A172 (cell line): Measurements from ENCODE around the gene AGO3. TPM values are rescaled to one million over a fixed set of nuclear protein-coding genes. Genes with fewer than 3 reads are reported as not detected.

Experiments
- DNase-seq: peaks from one replicate; pipeline ENCODE4 v3.0.0-alpha.2; 2015; ENCODE audit warnings: low spot score
- total RNA-seq: library from RNA; depleted of rRNA; stranded (reverse); fragments of >200 nt; shearing (Covaris generic); gene quantifications from 2 replicates; pipeline ENCODE4 v1.2.3, GENCODE V29; 2014

AGO3 gene
- total RNA-seq, 1 experiment from 2014 or later, result 10.4 TPM

DNA sequence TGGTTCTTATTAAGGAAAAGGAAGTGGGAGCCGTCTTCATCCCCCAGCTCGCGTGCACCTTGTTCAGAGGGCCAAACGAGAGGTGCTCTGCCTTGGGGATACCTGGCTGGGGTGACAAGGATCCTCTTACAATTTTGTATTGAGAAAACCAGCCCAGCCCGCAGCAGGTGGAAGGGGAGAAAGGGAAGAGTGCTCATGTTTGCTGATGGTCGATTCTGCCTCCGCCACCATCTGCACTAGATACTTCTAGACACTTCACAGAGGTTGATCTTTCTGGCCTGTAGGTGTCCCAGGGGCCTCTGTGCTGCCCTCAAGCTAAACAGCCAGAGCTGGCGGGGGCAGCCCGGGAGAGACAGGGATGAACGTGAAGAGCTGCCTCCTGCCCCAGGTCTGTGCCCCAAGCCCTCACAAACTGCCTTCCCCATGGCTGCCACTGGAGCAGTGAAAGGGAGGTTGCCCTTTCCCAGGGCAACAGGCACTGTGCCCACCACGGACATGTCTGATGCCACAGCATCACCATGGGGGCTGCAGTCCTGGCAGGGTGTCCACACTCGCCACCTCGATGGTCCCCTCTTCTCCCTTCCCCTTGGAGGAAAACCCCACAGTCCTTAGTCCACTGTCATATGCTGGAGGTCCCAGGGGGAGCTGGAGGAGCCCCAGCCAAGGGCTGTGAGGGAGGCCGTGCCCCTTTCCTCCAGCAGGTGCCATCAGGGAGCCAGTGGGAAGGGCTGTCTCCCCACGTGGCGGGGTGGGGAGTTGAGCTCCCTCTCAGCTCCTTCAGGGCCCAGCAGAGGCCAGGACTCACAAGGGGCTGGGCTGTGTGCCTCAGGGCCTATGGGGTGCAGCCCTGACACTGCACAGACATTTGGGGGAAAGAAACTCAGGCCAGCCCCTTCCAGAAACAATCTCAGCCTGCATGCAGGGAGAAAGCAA lies 165.9 kb downstream of the AGO3 start:
- peak; percentile 21 for DNase-seq

DNA sequence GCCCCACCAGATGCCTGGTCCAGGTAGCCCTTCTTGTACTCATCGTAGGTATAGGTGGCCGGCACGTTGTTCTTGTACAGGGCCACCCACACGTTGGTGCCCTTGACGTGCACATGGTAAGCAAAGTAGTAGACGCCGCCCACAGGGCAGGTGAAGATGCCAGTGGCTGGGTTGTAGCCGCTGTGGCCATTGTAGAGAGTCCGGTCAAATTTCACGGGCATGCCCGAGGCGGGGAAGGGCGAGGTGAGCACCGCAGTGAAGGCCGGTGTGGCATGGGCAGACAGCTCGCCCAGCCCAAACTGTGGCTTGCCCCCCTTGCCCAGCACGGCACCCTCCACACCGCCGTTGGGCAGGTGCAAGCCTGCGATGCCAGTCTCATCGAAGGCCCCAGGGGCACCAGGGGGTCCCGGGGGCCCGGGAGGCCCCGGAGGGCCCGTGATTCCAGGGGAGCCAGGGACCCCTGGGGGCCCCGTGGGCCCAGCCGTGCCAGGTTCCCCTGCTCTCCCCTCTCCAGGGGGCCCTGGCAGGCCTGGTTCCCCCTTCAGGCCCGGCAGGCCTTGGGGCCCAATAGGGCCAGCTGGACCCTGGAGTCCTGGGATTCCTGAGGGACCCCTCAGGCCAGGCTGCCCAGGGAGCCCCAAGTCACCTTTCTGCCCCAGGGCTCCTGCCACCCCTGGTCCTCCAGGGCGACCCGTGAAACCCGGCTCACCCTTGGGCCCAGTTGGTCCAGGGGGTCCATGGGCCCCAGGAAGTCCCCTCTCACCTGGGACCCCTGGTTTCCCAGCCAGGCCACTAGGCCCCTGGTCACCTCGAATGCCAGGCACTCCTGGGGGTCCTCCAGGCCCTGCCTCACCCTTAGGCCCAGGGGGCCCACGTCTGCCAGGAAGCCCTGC lies 167.0 kb downstream of the AGO3 start:
- DNase-seq, result no peak

DNA sequence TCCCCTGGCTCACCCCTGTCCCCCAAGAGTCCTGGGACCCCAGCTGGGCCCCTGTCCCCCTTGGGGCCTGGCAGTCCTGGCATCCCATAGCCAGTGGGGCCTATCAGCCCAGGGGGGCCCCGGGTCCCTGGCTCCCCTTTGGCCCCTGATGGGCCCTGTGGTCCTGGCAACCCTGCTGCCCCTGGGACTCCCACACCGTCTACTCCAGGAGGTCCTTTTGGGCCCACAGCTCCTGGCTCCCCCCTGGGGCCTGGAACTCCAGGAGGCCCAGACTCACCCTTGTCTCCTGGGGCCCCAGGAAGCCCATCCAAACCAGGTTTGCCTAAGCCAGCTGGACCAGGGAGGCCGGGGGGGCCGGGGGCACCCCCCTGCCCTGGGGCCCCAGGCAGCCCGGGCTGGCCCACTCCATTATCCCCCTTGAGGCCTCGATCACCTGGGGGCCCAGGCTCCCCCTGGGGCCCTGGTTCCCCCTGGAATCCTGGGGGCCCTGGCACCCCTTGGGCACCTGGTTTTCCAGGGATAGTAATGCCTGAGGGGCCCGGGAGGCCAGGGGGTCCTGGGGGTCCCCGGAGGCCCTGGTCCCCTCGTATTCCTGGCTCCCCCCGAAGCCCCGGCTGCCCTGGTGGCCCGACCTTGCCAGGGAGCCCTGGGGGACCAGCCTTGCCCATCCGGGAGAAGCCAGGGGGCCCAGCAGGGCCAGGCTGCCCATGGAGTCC lies 167.9 kb downstream of the AGO3 start:
- DNase-seq, result no peak

DNA sequence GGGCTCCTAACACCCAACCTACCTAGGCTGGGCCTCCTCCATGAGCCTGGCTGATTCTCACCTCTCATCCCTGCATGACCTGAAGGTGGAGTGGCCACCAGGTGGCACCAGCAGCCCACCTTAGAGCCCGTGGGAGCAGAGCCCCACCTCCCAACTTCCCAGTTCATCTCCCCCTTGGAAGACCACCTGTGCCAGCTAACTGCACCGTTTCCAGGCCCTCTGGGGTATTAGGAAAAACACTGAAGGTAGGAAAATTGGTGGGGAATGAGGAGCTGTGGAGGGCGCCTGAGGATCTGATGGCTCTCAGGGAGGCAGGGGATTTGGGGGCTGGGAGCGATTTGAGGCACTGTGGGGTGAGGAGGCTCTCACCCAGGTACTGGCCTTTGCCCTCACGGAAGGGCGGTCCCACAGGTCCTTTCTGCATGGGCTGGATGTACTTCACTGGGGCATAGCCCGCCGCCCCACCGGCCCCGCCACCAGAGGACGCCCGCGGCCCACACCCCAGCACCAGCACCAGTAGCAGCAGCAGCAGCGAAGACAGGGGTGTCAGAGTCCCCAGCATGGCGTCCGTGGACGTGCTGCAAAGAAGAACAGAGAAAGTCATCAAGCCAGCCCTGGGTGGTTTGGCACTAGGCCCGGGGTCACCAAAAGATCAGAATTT lies 168.9 kb downstream of the AGO3 start:
- DNase-seq, result peak; percentile 57

DNA sequence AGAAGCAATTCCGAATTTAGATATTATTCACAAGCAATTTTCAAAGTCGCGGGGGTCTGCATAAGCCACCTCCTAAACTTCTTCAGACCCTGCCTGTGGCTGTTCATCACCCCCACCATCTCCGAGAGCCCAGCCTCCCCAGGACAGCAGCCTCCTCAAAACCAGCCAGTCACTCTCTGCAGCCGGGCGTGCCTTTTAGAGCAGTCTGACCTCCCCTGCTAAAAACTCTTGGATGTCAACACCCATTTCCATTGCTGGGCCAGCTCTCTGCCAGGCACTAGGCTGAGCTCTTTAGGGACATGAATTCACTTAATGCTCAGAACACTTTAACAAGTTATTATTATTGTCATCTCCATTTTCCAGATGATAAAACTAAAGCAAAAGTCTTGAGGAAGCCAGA lies 169.5 kb downstream of the AGO3 start:
- DNase-seq, result no peak

DNA sequence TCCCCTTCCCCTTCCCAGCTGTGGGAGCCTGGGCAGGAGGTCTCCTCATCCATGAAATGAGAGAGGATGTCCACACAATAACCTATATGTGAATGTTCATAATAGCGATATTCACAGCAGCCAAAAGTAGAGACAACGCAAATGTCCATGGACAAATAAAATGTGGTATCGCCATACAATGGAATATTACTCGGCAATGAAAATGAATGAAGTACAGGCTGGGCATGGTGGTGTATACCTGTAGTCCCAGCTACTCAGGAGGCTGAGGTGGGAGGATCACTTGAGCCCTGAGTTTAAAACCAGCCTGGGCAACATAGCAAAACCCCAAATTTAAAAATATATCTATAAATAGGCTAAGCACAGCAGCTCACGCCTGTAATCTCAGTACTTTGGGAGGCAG lies 170.6 kb downstream of the AGO3 start:
- DNase-seq, result no peak

DNA sequence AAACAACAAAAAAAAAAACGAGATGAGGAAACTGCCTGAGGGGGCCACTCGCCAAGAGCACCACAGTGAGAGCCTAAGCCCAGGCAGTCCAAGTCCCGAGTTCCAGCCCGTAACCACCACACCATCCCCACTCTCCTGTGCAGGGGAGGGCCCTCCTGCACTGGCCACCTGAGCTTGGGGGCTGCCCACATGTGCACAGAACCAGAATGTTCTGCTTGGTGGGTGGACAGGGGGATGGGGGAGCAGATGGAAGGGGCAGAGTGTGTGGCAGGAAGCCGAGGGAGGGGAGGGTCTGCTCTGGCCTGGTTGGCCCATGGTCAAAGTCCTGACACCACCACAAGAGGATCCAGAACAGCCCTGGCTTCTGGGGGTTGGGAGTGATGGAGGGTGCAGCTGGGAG lies 175.4 kb downstream of the AGO3 start:
- no peak for DNase-seq

DNA sequence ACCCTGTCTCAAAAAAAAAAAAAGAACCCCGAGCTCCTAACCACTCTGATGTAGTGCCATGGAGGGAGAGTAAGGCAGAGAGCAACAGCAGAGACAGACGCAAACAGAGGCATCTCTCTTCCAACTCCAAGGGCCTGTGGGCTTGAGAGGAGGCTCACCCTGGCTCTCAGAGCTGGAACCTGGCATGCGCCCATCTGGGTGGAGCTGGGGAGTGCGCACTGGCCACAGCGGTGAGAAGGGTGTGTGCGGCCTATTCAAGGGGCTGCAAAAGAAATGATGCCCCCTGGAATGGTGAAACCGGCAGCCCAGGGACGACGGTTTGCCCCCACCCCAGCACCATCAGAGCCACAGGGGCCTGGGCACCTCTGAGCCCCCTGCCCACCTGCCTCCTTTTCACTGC lies 176.5 kb downstream of the AGO3 start:
- no peak for DNase-seq

DNA sequence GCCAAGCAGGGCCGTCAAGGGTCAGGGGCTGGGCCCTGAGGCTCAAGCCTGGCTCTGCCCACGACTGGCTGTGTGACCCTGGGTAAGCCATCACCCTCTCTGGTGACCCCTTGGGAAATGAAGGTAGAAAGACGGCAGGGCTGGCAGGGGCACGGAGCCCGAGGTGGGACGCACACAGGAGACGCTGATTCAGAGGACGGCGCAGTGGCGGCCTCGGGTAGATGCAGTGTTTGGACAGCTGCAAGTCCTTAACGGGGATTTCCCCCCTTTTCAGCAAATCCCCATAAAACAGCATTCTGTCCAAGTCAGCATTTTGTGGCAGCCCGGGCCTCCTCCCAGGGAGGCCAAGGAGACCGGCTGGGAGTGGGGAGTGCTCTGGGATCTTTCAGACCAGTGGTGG lies 177.4 kb downstream of the AGO3 start:
- peak; percentile 66 for DNase-seq

DNA sequence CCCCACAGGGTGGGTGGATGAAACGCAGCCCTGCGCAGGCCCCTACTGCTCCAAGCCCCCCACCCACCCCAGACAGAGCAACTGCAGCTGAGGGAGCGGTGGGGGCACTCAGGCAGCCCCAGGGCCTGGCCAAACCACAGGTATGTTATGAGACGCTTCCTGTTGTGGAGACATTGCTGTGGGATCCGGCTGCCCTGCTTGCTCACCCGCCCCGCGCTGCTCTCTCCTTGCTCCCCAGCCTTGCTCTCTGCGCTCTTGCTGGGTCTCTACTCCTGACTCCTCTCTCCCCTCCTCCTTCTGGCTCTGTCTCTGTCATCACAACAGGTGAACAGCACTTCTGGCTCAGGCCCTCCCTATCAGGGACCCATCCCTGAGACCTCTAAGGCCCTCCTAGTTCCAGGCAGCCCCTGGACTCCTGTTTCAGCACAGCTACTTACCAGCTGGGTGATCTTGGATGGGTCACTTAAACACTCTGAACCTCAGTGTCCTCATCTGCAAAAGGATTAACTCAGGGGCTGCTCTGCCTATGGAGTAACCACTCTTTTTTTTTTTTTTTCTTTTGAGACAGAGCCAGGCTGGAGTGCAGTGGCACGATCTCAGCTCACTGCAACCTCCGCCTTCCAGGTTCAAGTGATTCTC lies 178.3 kb downstream of the AGO3 start:
- peak; percentile 84 for DNase-seq

DNA sequence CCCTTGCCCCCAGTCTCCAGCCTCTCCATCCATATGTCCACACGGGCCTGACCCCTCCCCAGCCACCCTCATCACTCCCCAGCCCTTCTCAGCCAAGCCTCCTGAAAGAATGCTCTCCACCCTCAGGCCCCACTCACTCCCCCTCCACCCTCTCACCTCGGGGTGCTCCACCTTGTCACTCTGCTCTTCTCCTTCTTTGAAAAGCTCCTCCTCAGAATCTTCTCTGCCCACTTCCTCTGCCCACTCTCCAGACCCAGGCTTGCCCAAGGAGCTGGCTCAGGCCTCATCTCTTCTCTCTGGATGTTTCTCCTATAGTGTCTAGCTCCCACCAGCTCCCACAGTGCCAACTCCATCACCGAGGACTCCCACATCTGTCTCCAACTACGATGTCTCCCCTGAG lies 180.2 kb downstream of the AGO3 start:
- DNase-seq, result no peak

DNA sequence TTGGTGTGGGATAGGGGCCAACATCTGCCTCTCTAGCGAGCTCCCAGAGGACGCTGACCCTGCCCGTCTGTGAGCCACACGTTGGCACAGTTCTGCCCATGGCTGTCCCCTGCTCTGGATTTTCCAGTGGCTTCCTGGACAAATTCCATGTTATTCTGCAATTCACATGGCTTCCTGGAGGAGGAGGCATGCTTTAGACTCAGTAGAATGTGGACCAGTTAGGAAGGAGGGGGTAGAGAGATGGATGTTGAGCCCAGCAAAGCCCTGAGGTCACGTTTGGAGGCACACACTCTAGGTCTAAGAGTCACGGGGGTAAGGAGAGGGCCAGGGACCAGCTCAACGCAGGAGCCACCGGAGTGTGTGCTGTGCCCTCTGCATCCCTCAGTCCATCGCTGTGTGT lies 181.9 kb downstream of the AGO3 start:
- DNase-seq, result no peak

DNA sequence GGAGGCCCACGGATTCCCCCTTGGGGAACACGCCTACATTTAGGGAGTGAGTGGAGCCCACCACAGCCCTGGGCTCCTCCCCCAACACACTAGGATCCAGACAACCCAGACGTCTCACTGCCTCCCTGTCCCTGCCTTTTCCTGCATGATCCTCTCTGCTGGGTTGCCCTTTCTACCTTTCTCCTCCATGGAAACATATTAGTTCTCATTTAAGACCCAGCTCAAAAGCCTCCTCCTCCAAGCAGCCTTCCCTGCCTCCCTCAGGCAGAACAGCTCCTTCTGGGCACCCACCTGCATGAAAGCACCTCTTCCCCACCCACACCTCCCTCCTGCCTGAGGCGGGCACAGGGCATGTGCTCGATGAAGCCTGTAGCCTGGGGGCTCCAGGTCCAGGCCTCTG lies 183.5 kb downstream of the AGO3 start:
- DNase-seq, result no peak

DNA sequence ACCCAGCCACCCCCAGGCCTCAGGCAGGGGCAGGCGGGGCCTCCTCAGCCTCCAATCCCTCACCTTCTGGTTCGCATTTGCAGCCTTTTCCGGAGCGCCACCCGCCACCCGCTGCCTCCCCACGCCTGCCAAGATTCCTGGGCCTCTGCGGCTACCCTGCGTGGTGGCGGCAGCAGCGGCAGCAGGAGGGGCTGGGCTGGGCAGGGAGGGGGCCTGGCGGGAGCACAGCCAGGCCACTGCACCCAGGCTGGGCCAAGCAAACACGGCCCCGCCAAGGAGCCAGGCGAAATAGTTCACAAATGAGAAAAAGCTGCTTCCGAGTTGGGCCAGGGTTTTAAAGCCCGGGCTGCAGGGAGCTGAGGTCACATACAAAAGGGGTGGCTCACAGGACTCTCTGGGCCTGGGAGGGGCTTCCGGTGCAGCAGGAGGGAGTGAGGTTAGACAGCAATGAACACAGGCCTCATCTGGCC lies 184.3 kb downstream of the AGO3 start:
- peak; percentile 45 for DNase-seq

DNA sequence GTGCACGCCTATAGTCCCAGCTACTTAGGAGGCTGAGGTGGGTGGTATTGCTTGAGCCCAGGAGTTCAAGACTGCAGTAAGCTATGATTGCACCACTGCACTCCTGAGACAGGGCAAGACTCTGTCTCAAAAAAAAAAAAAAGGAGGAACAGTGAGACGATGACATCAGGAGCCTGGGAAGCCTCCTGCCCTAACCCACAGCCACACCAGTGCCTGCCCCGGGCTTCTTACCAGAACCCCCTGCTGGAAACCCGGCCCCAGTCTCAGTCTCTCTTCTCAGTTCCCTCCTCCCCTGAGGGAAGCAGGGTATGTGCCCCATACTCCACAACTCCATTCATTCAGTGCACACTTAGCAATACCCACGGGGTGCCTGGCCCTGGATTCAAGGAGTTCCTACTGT lies 185.0 kb downstream of the AGO3 start:
- no peak for DNase-seq

DNA sequence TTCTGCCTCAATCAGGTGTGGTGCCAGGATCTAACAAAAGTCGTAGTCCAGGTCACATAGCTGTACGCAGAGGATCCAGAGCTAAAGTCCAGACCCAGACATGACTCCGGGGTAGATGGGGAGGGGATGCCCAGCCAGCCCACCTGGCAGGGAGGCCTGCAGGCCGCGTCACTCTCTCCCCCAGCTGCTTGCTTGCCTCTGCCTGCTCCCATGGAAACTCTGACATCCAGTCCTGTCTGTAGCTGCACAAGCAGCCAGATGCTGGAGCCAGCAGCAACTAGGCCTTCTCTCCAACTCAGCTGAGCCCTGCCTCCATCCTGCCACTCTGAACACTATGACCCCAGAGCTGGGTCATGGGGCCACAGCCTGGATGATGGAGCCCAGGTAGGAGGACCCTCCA lies 186.0 kb downstream of the AGO3 start:
- no peak for DNase-seq

DNA sequence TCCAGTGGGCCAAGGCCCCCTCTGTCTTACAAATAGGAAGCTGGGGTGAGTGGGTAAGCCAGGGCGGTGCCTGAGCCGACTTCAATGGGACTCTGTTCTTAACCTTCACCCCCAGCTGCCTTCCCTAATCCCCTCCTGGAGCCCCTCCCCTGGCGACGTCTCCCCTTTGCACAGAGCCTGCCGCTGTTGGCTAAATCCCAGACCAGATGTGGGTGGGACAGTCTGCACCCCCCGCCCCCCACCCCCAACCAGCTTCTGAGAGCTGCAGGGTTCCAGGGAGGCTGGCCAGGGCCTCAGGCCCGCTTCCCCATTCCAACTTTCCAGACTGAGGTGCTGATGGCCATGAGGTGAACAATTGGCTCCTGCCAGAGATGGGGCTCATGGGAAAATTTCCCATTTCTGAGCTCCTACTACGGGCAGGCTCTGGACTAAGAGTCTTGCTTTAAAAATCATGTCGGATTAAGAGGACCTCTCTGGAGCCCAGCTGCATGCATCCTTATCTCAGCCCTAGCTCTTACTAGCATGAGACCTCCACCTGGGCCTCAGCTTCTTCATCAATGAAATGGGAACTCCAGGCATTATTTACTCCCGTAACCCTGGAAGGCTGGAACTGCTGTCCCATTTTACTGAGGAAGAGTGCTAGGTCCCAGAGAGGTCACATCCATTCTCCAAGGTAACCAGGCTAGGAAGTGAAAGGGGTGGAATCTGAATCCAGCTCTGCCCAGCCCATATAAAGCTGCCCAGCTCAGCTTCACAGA lies 187.7 kb downstream of the AGO3 start:
- no peak for DNase-seq

DNA sequence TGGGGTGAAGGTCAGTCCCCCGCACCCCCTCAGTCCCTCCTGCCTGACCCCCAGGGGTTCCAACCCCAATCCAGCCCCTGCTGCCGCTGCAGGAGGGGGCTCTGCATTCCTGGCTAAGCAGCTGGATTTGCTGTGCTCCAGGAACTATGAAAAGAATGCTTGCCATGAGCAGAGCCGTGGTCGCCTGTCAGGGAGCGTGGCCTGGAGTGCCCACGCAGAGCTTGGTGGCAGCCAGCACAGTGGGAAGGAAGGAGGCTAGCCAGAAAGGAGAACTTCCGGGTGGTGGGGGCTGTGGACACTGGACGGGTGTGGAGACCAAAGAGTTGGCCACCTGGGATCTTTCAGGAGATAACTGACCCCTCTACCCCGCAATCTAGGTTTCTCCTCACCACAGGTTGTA lies 188.6 kb downstream of the AGO3 start:
- DNase-seq, result no peak
